ENCODE results near the gene TMC4.

Gene TMC4

GRCh38 chr19:54153731-54154326 is 19.1 kb downstream of the TMC4 start:
- no peak for DNase-seq

GRCh38 chr19:54152878-54153524 is 20.0 kb downstream of the TMC4 start:
- no peak for DNase-seq

- DNase-seq, result no peak
Measured at GRCh38 chr19:54152267-54152666, 20.7 kb downstream of the TMC4 start.

GRCh38 chr19:54151362-54152035 is 21.5 kb downstream of the TMC4 start:
- no peak for DNase-seq

- no peak for DNase-seq
Measured at GRCh38 chr19:54149021-54149812, 23.7 kb downstream of the TMC4 start.

- DNase-seq, result no peak
Measured at GRCh38 chr19:54148158-54148557, 24.8 kb downstream of the TMC4 start.

- DNase-seq, result no peak
Measured at GRCh38 chr19:54147676-54148075, 25.3 kb downstream of the TMC4 start.

GRCh38 chr19:54145541-54146158 is 27.3 kb downstream of the TMC4 start:
- no peak for DNase-seq

- DNase-seq, result no peak
Measured at GRCh38 chr19:54142166-54142780, 30.7 kb downstream of the TMC4 start.

- peak; percentile 9 to 31 for DNase-seq
Measured at GRCh38 chr19:54141356-54141755, 31.6 kb downstream of the TMC4 start.

- DNase-seq, result no peak
Measured at GRCh38 chr19:54138489-54139256, 34.3 kb downstream of the TMC4 start.

- no peak for DNase-seq
Measured at GRCh38 chr19:54137699-54138488, 35.1 kb downstream of the TMC4 start, which contains the start of gene CNOT3. Gene CNOT3, plus strand, starts transcription at chr19:54137762. Its CDS starts 5,217 bp downstream, at chr19:54142979.

- DNase-seq, result peak; percentile 99 to 100
Measured at GRCh38 chr19:54136864-54137698, 35.9 kb downstream of the TMC4 start.

- DNase-seq, result no peak
Measured at GRCh38 chr19:54136086-54136863, 36.7 kb downstream of the TMC4 start.

GRCh38 chr19:54133957-54134590 is 38.9 kb downstream of the TMC4 start:
- no peak for DNase-seq

- peak in 1 of 2 donors; percentile 40 for DNase-seq
Measured at GRCh38 chr19:54133312-54133956, 39.5 kb downstream of the TMC4 start.

- no peak for DNase-seq
Measured at GRCh38 chr19:54129617-54129996, 43.4 kb downstream of the TMC4 start.
